ENCODE measurements around the gene AQP10. TPM values are rescaled to one million over a fixed set of nuclear protein-coding genes. Genes with fewer than 3 reads are reported as not detected.
A peak's percentile ranks its signal among the peaks of the same experiment; 100 is the strongest.
"Not testable (repeated sequence)": the region's sequence is repeated elsewhere in the genome, so short reads cannot be mapped to it uniquely, and the experiment has no call there.

The AQP10 gene
- not detected in 2 replicates for total RNA-seq
- polyA plus RNA-seq (2012), result not detected

- no peak for DNase-seq (ENCODE audit: low read depth)
Observed at GRCh38 chr1:154320882-154321608, at the start of gene AQP10. Gene AQP10 (plus strand): TSS chr1:154321093. CDS start chr1:154321156, 63 bp downstream.

GRCh38 chr1:154272217-154272998, 48.5 kb upstream of the AQP10 start, which contains the start of gene HAX1:
Gene HAX1 (plus strand): TSS chr1:154272629. CDS start chr1:154272724, 95 bp downstream.
- DNase-seq (ENCODE audit: low read depth), result peak; percentile 95

- no peak for DNase-seq (ENCODE audit: low read depth)
Observed at GRCh38 chr1:154272999-154273563, 47.8 kb upstream of the AQP10 start.

GRCh38 chr1:154276797-154277196, 44.1 kb upstream of the AQP10 start:
- no peak for DNase-seq (ENCODE audit: low read depth)

GRCh38 chr1:154287591-154287990, 33.3 kb upstream of the AQP10 start:
- not testable (repeated sequence) for DNase-seq (ENCODE audit: low read depth)

- DNase-seq (ENCODE audit: low read depth), result no peak
Observed at GRCh38 chr1:154288661-154289060, 32.2 kb upstream of the AQP10 start.

GRCh38 chr1:154290921-154291320, 30.0 kb upstream of the AQP10 start:
- DNase-seq (ENCODE audit: low read depth), result no peak

- peak; percentile 21 for DNase-seq (ENCODE audit: low read depth)
Observed at GRCh38 chr1:154295408-154296235, 25.3 kb upstream of the AQP10 start.

- DNase-seq (ENCODE audit: low read depth), result no peak
Observed at GRCh38 chr1:154301582-154301981, 19.3 kb upstream of the AQP10 start.

- DNase-seq (ENCODE audit: low read depth), result no peak
Observed at GRCh38 chr1:154304664-154305337, 16.1 kb upstream of the AQP10 start.

GRCh38 chr1:154306151-154306550, 14.7 kb upstream of the AQP10 start:
- DNase-seq (ENCODE audit: low read depth), result peak; percentile 81

GRCh38 chr1:154307670-154308270, 13.1 kb upstream of the AQP10 start:
- DNase-seq (ENCODE audit: low read depth), result not testable (repeated sequence)

- not testable (repeated sequence) for DNase-seq (ENCODE audit: low read depth)
Observed at GRCh38 chr1:154309136-154309535, 11.8 kb upstream of the AQP10 start.

- not testable (repeated sequence) for DNase-seq (ENCODE audit: low read depth)
Observed at GRCh38 chr1:154312229-154313065, 8.4 kb upstream of the AQP10 start.

- DNase-seq (ENCODE audit: low read depth), result no peak
Observed at GRCh38 chr1:154313066-154313356, 7.9 kb upstream of the AQP10 start.

- DNase-seq (ENCODE audit: low read depth), result not testable (repeated sequence)
Observed at GRCh38 chr1:154314226-154314625, 6.7 kb upstream of the AQP10 start.

- DNase-seq (ENCODE audit: low read depth), result no peak
Observed at GRCh38 chr1:154316704-154317103, 4.2 kb upstream of the AQP10 start.

- no peak for DNase-seq (ENCODE audit: low read depth)
Observed at GRCh38 chr1:154318386-154318785, 2.5 kb upstream of the AQP10 start.

GRCh38 chr1:154321609-154321934, 679 bp downstream of the AQP10 start:
- not testable (repeated sequence) for DNase-seq (ENCODE audit: low read depth)

All from myocyte (in vitro differentiated cells).